ENCODE measurements around the gene UST. TPM values are rescaled to one million over a fixed set of nuclear protein-coding genes. Genes with fewer than 3 reads are reported as not detected.

The UST gene
- total and polyA plus RNA-seq, 2 of the 8 experiments (the other 6 are each of a cell fraction or from before 2014, with no cell fraction given) = 13.5 to 34.5 TPM

GRCh38 chr6:148803979-148804378 is 57.1 kb downstream of the UST start (continued):
- no peak for TF ChIP-seq CHD7 (IDR thresholded peaks at IDR 0.05; ENCODE audit: insufficient replicate concordance, low read length)
- no peak for TF ChIP-seq NRF1 (IDR thresholded peaks at IDR 0.05; ENCODE audit: low read depth, low read length)
- no peak for TF ChIP-seq HDAC6 (IDR thresholded peaks at IDR 0.05; ENCODE audit: low read depth, low read length)
- no peak for TF ChIP-seq CREB1 (IDR thresholded peaks at IDR 0.05)
- no peak for TF ChIP-seq FOSL1 (IDR thresholded peaks at IDR 0.05; ENCODE audit: insufficient read depth, low read depth, low read length)
- no peak for TF ChIP-seq SIN3A (conservative IDR thresholded peaks at IDR 0.05 in 1 of 2, IDR thresholded peaks at IDR 0.05 in 1 of 2; ENCODE audit: low read depth in 1 of 2, low read length in 2 of 2)
- TF ChIP-seq CBX8 (IDR thresholded peaks at IDR 0.05; ENCODE audit: borderline replicate concordance, low read depth, low read length) = no peak
- no peak for TF ChIP-seq GTF2F1 (IDR thresholded peaks at IDR 0.05; ENCODE audit: borderline replicate concordance, low read depth, low read length)
- no peak for TF ChIP-seq CBX5 (IDR thresholded peaks at IDR 0.05; ENCODE audit: low read depth, low read length)
- no peak for TF ChIP-seq TAF7 (optimal IDR thresholded peaks at IDR 0.05; ENCODE audit: borderline replicate concordance, low read depth, low read length)
- no peak for TF ChIP-seq MAFK (IDR thresholded peaks at IDR 0.05; ENCODE audit: low read depth, low read length)

All from H1 (cell line).